Hematopoietic multipotent progenitor cell treated with erythropoietin and hydrocortisone succinate and interleukin-3 and kit ligand, for 8 days (in vitro differentiated cells): ENCODE measurements around the gene RPS6KA5.
"Not testable (repeated sequence)": the region's sequence is repeated elsewhere in the genome, so short reads cannot be mapped to it uniquely, and the experiment has no call there.

ENCODE experiments used
- DNase-seq: peaks from one replicate; pipeline ENCODE4 v3.0.0-alpha.2; 2015

Gene RPS6KA5

DNA sequence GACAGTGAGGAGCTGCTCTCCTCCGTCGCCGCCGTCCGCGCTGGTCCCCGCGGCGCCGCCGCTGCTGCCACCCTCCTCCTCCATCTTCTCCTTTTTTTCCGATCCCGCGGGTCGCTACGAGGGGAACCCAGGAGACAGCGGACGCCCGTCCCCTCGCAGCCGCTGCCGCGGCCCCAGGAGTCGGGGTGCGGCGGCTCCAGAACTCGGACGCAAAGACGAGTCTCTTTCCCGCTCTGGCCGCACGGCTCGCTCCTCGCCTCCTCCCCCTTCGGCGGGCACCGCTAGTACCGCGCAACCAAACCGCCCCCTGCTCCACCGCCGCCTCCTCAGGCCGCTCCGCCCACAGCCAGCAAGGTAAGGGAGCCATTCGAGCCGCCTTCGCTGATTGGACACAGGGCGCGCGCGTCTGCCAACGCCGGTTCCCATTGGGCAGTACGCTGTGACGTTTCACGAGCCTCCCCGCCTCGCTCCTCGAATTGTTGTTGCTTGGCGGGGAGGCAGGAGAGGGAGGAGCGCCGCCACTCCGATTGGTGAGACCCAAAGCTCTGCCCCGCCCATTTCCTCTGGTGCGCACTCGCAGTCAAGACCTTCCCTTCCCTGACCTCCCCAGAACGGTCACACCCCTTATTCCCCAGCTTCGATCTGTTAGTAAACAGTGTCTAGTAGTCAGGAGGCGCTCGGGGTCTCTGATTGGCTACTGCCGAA lies at the start of gene RPS6KA5:
RPS6KA5 (minus strand) TSS at position 291 of the 705 bp plus-strand sequence; CDS start at position 84, 207 bp downstream.
- DNase-seq, result peak; percentile 100

DNA sequence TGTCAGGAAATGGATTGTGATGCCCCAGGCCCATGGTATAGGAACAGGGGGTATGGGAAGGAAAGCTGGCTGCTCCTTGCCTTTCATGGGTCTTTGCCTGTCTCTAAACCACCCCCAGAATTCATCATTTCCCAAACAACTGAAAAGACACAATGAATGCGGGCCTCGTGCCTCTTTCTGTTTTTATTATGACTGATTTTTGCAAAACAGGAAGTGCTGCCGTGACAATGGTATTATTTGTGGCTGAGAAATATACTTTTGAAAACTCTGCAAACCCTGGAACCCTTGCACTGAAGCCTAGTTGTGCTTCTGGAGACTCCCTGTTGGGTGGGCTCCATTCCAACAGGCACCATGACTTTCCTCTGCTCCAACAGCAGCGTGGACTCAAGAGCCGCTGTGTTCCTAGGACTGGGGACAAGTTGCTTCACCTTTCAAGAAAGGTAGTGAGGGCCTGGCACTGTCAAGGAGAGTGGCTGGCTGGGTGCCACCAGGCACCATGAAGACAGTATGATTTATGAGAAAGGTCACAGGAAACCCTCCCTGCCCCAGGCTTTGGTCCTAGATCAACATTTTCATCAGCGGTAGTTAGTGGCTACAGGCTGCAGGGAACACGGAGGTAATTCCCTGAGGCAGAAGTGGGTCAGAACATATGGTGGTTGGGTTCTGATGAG lies 48.6 kb upstream of the RPS6KA5 start:
- no peak for DNase-seq

DNA sequence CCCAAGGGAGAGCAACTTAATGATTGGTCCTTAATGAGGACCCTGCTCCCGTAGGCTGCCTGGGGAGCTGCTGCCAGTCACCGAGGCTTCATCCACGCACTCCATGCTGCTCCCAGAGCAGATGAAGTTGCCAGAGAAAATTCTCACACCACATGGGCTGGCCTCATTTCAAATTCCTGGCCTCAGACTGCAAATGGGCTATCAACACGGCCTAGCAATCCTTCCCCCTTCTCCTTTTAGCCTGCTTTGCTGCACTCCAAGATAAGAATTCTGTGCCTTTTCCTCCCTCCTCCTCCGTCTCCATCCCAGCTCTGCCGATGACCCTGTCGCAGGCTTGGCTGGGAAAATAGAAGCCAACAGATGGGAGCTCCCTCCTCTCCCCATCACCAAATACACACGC lies 42.7 kb upstream of the RPS6KA5 start:
- DNase-seq, result no peak

DNA sequence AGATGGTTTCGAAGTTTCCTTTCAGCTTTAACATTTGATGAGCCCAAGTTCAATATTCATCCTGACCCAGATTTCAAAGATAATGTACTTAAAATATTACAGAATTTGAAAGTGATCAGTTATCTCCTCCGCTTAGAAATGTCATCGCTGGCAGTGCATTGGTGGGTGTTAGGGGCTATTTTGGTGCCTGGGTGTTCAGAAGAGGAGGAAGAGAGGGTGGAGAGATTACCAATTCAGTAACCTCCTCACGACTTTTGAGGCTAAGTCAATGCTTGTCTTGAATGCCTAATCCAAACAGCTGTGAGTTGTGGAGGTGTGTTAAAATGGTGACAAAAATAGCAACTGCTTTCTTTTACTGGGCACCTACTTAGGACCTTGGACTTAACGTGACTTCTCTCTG lies 39.7 kb upstream of the RPS6KA5 start:
- no peak for DNase-seq

DNA sequence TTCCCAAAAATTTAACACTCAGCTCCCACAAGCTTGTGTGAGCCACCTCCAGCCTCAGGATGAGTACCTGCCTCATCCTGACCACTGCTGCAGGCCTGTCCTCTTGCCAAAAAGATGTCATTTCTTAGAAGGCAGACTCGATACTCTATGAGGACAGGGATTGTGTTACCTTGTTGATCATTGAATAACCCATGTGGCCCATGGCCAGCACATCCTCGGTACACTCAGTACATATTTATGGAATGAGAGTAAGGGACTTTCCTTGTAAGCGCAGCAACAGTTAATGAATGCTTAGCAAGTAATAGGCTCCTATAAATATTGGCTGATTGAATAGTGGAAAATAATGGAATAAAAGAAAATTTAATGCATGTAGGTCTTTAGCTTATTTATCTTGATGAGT lies 38.1 kb upstream of the RPS6KA5 start:
- no peak for DNase-seq

- DNase-seq, result not testable (repeated sequence)
These were observed 37.2 kb upstream of the RPS6KA5 start for GRCh38 chr14:91097657-91098056.

- no peak for DNase-seq
These were observed 34.7 kb upstream of the RPS6KA5 start for GRCh38 chr14:91095178-91095577.

GRCh38 chr14:91094772-91095171 lies 34.3 kb upstream of the RPS6KA5 start:
- DNase-seq, result no peak

DNA sequence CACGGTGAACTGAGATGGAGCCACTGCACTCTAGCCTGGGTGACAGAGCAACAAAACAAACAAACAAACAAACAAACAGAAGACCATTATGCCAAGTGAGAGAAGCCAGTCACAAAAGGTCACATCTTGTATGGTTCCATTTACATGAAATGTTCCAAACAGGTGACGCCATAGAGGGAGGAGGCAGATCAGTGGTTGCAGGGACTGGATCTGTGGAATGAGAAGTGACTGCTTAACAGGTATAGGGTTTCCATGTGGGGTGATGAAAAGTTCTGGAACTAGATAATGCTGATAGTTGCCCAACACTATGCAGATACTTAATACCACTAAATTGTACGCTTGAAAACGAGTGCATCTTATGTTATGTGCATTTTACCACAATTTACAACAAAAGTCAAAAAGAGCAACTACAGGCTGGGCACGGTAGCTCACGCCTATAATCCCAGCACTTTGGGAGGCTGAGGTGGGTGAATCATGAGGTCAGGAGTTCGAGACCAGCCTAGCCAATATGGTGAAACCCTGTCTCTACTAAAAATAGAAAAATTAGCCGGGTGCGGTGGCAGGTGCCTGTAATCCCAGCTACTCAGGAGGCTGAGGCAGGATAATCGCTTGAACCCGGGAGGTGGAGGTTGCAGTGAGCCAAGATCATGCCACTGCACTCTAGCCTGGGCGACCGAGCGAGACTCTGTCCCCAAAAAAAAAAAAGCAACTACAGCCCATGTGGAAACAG lies 33.5 kb upstream of the RPS6KA5 start:
- not testable (repeated sequence) for DNase-seq

GRCh38 chr14:91092073-91092472 lies 31.6 kb upstream of the RPS6KA5 start:
- no peak for DNase-seq

DNA sequence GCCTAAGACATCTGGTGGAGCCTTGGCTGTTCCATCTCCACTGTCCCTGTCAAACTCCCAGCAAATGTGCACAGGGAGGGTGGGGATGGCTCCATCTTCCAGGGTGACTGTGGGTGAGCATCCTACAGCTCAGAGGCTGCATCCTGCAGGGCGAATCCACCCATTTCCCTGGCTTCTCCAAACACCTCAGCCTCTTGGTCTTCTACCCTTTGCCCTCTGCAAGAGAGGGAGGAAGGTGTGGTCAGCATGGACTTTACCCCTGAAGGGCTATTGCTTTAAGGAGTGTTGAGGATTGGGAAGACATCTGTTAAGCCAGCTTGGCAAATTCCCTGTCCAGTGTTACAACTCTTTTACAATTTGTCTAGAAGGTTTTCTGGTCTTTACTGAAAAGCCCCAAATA lies 30.3 kb upstream of the RPS6KA5 start:
- DNase-seq, result no peak

GRCh38 chr14:91089958-91090535 lies 29.6 kb upstream of the RPS6KA5 start:
- DNase-seq, result no peak

DNA sequence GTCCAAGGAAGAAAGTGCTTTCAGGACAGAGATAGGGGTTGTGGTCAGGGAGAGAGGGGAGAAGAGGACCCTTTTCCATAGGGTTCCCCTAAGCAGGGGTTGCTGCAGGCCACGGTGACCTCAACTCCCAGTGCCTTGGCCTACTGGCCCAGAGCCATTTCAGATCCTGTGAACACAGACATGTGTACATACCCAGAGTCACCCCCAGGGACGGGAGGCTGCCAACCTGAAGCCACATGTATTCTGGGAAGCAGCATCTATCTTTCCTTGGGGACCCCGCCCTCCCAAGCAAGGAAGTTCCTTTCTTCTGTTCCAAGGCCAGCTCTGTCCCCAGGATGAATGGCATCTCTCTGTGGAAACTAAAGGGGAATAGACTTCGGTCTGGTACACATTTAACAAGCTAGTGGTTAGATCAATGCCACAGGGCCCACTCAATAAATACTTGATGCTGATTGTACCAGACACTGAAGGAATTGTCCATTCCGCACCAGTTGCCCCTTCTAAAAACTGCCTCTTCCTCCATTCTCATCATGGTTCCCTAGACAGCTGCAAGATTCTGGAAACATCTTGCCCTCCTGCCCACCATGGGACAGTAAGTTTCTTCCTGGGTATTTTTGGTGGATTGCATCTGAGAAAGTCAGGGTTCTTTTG lies 28.3 kb upstream of the RPS6KA5 start:
- DNase-seq, result no peak

DNA sequence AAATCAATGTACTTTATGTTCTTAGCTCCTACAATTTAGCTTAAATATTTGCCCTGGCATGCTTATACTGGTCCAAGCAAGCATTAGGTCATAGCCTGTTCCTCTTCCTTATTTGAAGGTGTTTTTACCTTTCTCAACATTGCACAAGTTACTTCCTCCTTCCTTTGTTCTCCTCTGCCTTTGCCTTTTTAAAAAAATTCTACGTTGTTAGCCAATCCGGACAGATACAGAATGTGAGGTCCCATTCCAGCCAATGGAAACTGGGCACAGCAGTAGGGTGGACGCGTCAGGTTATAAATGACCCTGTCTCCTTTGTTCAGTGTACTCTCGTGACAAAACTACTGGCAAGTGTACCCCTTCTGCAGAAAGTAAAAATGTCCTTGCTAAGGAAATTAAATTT lies 27.0 kb upstream of the RPS6KA5 start:
- not testable (repeated sequence) for DNase-seq

DNA sequence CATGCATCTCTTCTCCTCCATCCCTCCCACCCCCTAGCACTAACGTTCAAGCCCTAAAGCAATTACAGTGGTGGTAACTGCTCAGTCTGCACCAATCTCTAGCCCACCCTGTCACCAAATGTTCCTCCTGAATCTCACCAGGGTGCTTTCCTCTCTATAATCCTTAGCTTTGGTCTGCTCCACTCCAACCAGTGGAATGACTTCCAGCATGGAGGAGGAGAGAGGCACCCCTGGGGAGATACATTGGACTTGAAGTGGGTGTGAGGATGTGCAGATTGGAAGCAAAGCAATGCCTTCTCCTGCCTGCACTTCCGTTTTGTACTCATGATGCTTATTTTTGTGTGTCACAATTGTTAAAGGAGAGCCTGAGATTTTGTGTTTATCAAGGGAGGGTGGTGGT lies 24.1 kb upstream of the RPS6KA5 start:
- no peak for DNase-seq

DNA sequence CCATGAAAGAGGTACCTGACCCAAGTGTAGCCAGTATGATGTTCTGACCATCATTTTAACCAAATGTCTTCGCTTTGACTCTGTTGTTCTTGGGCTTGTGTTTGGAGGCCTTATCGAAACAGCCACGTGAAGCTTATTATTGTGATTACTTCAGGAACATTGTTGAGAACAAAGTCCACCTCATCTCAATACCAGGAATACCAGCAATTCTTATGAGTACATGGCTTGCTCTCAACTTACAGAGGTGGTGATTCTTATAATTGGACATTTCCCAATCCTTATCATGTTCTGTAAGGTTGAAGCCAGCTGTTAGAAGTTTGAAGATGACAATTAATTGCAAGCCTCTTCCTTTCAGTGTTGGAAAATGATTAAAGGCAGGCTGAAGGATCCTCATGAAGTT lies 21.8 kb upstream of the RPS6KA5 start:
- no peak for DNase-seq

- no peak for DNase-seq
These were observed 19.6 kb upstream of the RPS6KA5 start for GRCh38 chr14:91080071-91080470.

DNA sequence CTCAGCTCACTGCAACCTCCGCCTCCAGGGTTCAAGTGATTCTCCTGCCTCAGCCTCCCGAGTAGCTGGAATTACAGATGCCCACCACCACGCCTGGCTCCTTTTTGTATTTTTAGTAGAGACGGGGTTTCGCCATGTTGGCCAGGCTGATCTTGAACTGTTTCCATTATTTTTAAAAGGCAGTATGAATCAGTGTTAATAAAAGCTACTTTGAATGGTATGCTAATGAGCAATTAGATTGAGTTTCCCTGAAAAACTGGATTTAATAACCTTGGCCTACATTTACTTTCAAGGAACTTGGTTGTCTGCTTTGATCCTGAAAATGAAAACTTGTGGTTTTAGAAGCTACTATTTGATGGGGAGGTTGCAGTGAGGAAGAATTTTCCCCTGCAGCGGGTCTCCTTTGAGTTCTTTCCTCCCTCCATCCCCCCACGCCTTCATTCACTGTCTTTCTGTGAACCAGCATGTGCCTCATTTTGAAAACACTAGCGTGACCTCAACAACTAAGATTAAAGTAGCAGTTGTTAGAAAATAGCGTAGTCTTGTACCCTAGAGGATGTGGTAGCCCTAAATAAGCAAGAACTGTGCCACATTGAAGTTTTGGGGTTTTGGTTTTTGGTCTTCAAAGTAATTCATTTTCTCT lies 17.8 kb upstream of the RPS6KA5 start:
- DNase-seq, result no peak

DNA sequence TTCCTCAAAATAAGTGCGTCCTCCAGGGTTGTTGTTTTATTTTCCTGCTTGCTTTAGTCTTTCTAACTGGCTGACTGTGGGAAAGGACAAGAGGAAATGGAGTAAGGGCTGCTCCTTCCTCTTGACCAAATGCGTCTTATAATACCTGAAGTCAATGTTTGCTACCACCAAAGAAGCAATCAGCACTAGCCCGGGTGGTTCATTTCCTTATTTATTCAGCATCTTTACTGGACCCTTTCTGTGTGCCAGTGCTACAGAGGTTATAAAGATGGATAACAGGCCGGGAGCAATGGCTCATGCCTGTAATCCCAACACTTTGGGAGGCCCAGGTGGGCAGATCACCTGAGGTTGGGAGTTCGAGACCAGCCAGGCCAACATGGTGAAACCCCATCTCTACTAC lies 15.1 kb upstream of the RPS6KA5 start:
- DNase-seq, result no peak

- DNase-seq, result no peak
These were observed 10.1 kb upstream of the RPS6KA5 start for GRCh38 chr14:91070572-91070971.

GRCh38 chr14:91068642-91069041 lies 8.2 kb upstream of the RPS6KA5 start:
- no peak for DNase-seq

- DNase-seq, result no peak
These were observed 6.7 kb upstream of the RPS6KA5 start for GRCh38 chr14:91067186-91067585.

DNA sequence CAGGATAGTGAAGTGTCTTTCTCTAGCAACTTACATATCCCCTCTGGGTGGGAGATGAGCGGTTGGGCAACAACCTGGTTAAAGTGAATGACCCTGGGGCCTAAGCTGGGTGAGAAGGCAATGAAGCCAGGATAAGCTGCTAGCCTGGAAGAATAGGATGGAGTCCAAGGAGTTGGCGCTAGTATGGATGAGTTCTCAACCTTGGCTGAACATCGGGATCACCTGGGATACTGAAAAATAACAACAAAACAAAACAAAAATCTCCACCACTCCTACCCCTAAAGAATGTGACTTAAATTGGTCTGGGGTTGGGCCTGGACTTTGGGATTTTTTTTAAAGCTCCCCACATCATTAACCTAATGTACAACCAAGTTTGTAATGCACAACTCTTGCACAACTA lies 4.8 kb upstream of the RPS6KA5 start:
- DNase-seq, result no peak
